Neural cell (in vitro differentiated cells): ENCODE results near the gene ALDH1L1. TPM values are rescaled to one million over a fixed set of nuclear protein-coding genes. Genes with fewer than 3 reads are reported as not detected.

ENCODE experiments used
- H2AFZ ChIP-seq: fragments of 200-600, 300-800 bp; sonication (generic), shearing (Covaris generic); 2 replicates; pipeline ENCODE4 v1.6.0; 2014; ENCODE audit warnings: low read depth, mild to moderate bottlenecking, antibody characterized with exemption, low read length, moderate library complexity
- H3F3A ChIP-seq: fragments of 200-600 bp; shearing (Covaris generic); 2 replicates; pipeline ENCODE4 v1.6.1; 2016; ENCODE audit warnings: mild to moderate bottlenecking, moderate library complexity, mixed read lengths, antibody characterized with exemption, low read length; ENCODE audit not compliant: insufficient read depth, poor library complexity, severe bottlenecking
- H3K27ac ChIP-seq: fragments of 200-600, 300-800 bp; sonication (generic), shearing (Covaris generic); 2 replicates; pipeline ENCODE4 v1.5.1; 2014; ENCODE audit warnings: mild to moderate bottlenecking, low read length, moderate library complexity
- H3K27me3 ChIP-seq: fragments of 300-800, 200-600 bp; sonication (generic), shearing (Covaris generic); 2 replicates; pipeline ENCODE4 v1.6.0; 2014; ENCODE audit warnings: mild to moderate bottlenecking, low read depth, low read length, moderate library complexity; ENCODE audit not compliant: insufficient read depth
- H3K36me3 ChIP-seq: fragments of 300-800, 200-600 bp; sonication (generic), shearing (Covaris generic); 2 replicates; pipeline ENCODE4 v1.5.1; 2014; ENCODE audit warnings: mild to moderate bottlenecking, antibody characterized with exemption, low read length, moderate library complexity; ENCODE audit not compliant: insufficient read depth
- H3K4me2 ChIP-seq: fragments of 300-800, 200-600 bp; sonication (generic), shearing (Covaris generic); 2 replicates; pipeline ENCODE4 v1.6.0; 2014; ENCODE audit warnings: mild to moderate bottlenecking, low read length
- H3K4me3 ChIP-seq: fragments of 300-800, 200-600 bp; sonication (generic), shearing (Covaris generic); 2 replicates; pipeline ENCODE4 v1.5.1; 2014; ENCODE audit warnings: mild to moderate bottlenecking, low read length, moderate library complexity
- H3K79me2 ChIP-seq: fragments of 200-600 bp; shearing (Covaris generic); replicated peaks from 2 replicates; pipeline ENCODE4 v1.6.0; 2014; ENCODE audit warnings: mild to moderate bottlenecking, low read length, moderate library complexity; ENCODE audit not compliant: insufficient read depth
- H3K9ac ChIP-seq: fragments of 300-800, 200-600 bp; sonication (generic), shearing (Covaris generic); 2 replicates; pipeline ENCODE4 v1.6.1; 2016; ENCODE audit warnings: mild to moderate bottlenecking, low read length, mixed read lengths
- H3K9me2 ChIP-seq: fragments of 200-600 bp; shearing (Covaris generic); 2 replicates; pipeline ENCODE4 v1.6.1; 2016; ENCODE audit warnings: mild to moderate bottlenecking, low read length, mixed read lengths; ENCODE audit not compliant: insufficient read depth
- H3K9me3 ChIP-seq: fragments of 200-600, 300-800 bp; sonication (generic), shearing (Covaris generic); 2 replicates; pipeline ENCODE4 v1.6.1; 2016; ENCODE audit warnings: mild to moderate bottlenecking, mixed run types, low read length, moderate library complexity, mixed read lengths
- H4K20me1 ChIP-seq: fragments of 200-600 bp; shearing (Covaris generic); 2 replicates; pipeline ENCODE4 v1.6.1; 2016; ENCODE audit warnings: mild to moderate bottlenecking, mixed run types; ENCODE audit not compliant: insufficient read depth
- CTCF ChIP-seq: fragments of 450-650 bp; IDR thresholded peaks from 2 replicates; pipeline ENCODE4 v1.5.1; 2014; ENCODE audit warnings: antibody characterized with exemption, mild to moderate bottlenecking, moderate library complexity; ENCODE audit not compliant: poor library complexity, severe bottlenecking
- EP300 ChIP-seq: fragments of 450-650 bp; conservative IDR thresholded peaks from 2 replicates; pipeline ENCODE4 v1.6.1; 2014; ENCODE audit warnings: antibody characterized with exemption, mild to moderate bottlenecking, moderate library complexity; ENCODE audit not compliant: poor library complexity, severe bottlenecking
- EZH2 ChIP-seq: fragments of 200-600, 300-800 bp; shearing (Covaris generic), sonication (generic); IDR thresholded peaks from 2 replicates; pipeline ENCODE4 v1.6.1; 2014; ENCODE audit warnings: antibody characterized with exemption, low read length, borderline replicate concordance, mild to moderate bottlenecking; ENCODE audit not compliant: insufficient read depth, poor library complexity, severe bottlenecking
- MXI1 ChIP-seq: fragments of 450-650 bp; conservative IDR thresholded peaks from 2 replicates; pipeline ENCODE4 v1.6.1; 2014; ENCODE audit warnings: antibody characterized with exemption, mild to moderate bottlenecking; ENCODE audit not compliant: poor library complexity, severe bottlenecking
- RAD21 ChIP-seq: fragments of 450-650 bp; conservative IDR thresholded peaks from 2 replicates; pipeline ENCODE4 v1.6.1; 2014; ENCODE audit warnings: antibody characterized with exemption, mild to moderate bottlenecking, moderate library complexity
- REST ChIP-seq: IDR thresholded peaks from 2 replicates; pipeline ENCODE4 v1.6.1; 2012; ENCODE audit warnings: borderline replicate concordance
- SMC3 ChIP-seq: fragments of 450-650 bp; conservative IDR thresholded peaks from 2 replicates; pipeline ENCODE4 v1.6.1; 2014; ENCODE audit warnings: antibody characterized with exemption, mild to moderate bottlenecking, moderate library complexity; ENCODE audit not compliant: poor library complexity
- TAF1 ChIP-seq: IDR thresholded peaks from 2 replicates; pipeline ENCODE4 v1.6.1; 2012; ENCODE audit warnings: low read depth
- polyA plus RNA-seq: library from polyadenylated mRNA; depleted of rRNA; stranded (reverse); fragments of >200 nt; gene quantifications from 2 replicates; pipeline ENCODE4 v1.2.3, GENCODE V29; 2014

ALDH1L1 gene
- polyA plus RNA-seq, 1 donor from 2014 or later, result not detected

- H3K9me2 ChIP-seq, result no peaks in the 10 kb centered on the region
- TF ChIP-seq CTCF (no peak), REST (no peak), RAD21 (no peak), EP300 (no peak), MXI1 (no peak), EZH2 (no peak), SMC3 (no peak)
- H3K4me3 ChIP-seq, result no peak overlapping the region
- H2AFZ ChIP-seq, result no peak overlapping the region
- H3K27me3 ChIP-seq, result no peaks in the 10 kb centered on the region
- H3K36me3 ChIP-seq, result no peaks in the 10 kb centered on the region
- H3K4me2 ChIP-seq, result no peak overlapping the region
- H3K9ac ChIP-seq, result no peak overlapping the region
- no peak overlapping the region for H3K27ac ChIP-seq
- no peaks in the 10 kb centered on the region for H3K79me2 ChIP-seq
- no peaks in the 10 kb centered on the region for H3F3A ChIP-seq
- no peaks in the 10 kb centered on the region for H4K20me1 ChIP-seq
- H3K9me3 ChIP-seq, result no peaks in the 10 kb centered on the region
Observed at GRCh38 chr3:126114443-126115386, 65.7 kb downstream of the ALDH1L1 start.

- H3F3A ChIP-seq, result no peaks in the 10 kb centered on the region
- no peaks in the 10 kb centered on the region for H3K27me3 ChIP-seq
- H3K36me3 ChIP-seq, result no peaks in the 10 kb centered on the region
- no peak overlapping the region for H3K9ac ChIP-seq
- H3K9me3 ChIP-seq, result no peaks in the 10 kb centered on the region
- no peaks in the 10 kb centered on the region for H4K20me1 ChIP-seq
- H3K4me2 ChIP-seq, result no peak overlapping the region
- H3K27ac ChIP-seq, result no peak overlapping the region
- H3K4me3 ChIP-seq, result no peak overlapping the region
- H3K79me2 ChIP-seq, result no peaks in the 10 kb centered on the region
- TF ChIP-seq TAF1 (no peak), CTCF (peak; percentile 23)
- no peaks in the 10 kb centered on the region for H3K9me2 ChIP-seq
- H2AFZ ChIP-seq, result no peak overlapping the region
Observed at GRCh38 chr3:126113733-126114442, 66.5 kb downstream of the ALDH1L1 start.
